Activated CD4-positive, alpha-beta T cell treated with anti-CD3 and anti-CD28 coated beads for 36 hours (primary cell): Measurements from ENCODE around the gene ITGA1. TPM values are rescaled to one million over a fixed set of nuclear protein-coding genes. Genes with fewer than 3 reads are reported as not detected.
"Not testable (repeated sequence)": the region's sequence is repeated elsewhere in the genome, so short reads cannot be mapped to it uniquely, and the experiment has no call there.

Experiments
- ATAC-seq: fragments of 200-7000 bp; cut with Tn5 transposase; one replicate; pipeline ENCODE4 v1.10.0; 2021; ENCODE audit warnings: mild to moderate bottlenecking, moderate library complexity
- CTCF ChIA-PET: fragments of 350-600 bp; sonication (Branson Sonifier 250); formaldehyde crosslinking; loops from one replicate; lab custom pipeline; 2021; ENCODE audit warnings: antibody characterized with exemption; lab: Charles Lee
- POLR2A ChIA-PET: fragments of 350-600 bp; sonication (Branson Sonifier 250); formaldehyde crosslinking; loops from one replicate; lab custom pipeline; 2021; ENCODE audit warnings: antibody characterized with exemption, inconsistent platforms; lab: Charles Lee
- DNase-seq: peaks from one replicate; pipeline ENCODE4 v3.0.0-alpha.2; 2020
- H3K27ac Mint-ChIP-seq: one replicate; pipeline ENCODE4 v1.8.0; 2021; ENCODE audit warnings: mixed read lengths
- H3K27me3 Mint-ChIP-seq: one replicate; pipeline ENCODE4 v1.8.0; 2021; ENCODE audit warnings: mixed read lengths
- H3K36me3 Mint-ChIP-seq: one replicate; pipeline ENCODE4 v1.8.0; 2021; ENCODE audit warnings: low read depth, mixed read lengths
- H3K4me1 Mint-ChIP-seq: one replicate; pipeline ENCODE4 v1.8.0; 2021; ENCODE audit warnings: mixed read lengths
- H3K4me3 Mint-ChIP-seq: one replicate; pipeline ENCODE4 v1.8.0; 2021; ENCODE audit warnings: mild to moderate bottlenecking, moderate library complexity, mixed read lengths
- H3K9me3 Mint-ChIP-seq: one replicate; pipeline ENCODE4 v1.8.0; 2021; ENCODE audit warnings: low read depth, mixed read lengths
- intact Hi-C, 2 experiments: fragments of 100-400 bp; cut with DNase I in 1 of 2; cut with micrococcal nuclease in 1 of 2; formaldehyde crosslinking; loops; one replicate each; pipeline versions ENCODE4 v1.14.2 to v1.15.1; 2022 to 2024; cut with DNase I, micrococcal nuclease
- total RNA-seq, 2 experiments: library from RNA; stranded (reverse); gene quantifications; one replicate each; pipeline ENCODE4 v1.2.3, GENCODE V29; 2021

Gene ITGA1
- total RNA-seq, 2 experiments from 2014 or later = 1.9 to 3.9 TPM

DNA sequence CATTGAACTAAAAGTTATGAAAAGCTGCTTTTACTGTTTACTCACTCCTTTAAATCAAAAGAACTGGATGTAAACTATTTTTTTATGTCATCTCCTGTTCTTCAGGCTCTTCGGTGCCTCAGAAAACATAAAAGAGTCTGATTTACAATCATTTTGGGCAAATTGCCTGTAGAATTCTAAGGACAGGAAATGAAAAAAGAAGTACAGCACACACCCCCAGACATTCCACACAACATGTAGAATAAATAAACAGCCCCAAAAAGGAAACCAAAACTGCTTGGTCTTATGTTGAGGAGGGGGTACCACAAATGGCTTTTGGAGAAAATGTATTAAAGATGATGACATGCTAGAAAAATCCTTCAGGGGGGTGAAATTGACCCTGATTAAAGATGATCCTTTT lies 57.2 kb downstream of the ITGA1 start:
- DNase-seq (no peak), ATAC-seq (no peak)
- Mint-ChIP-seq H3K36me3 (no peaks in the 10 kb centered on the region), H3K27me3 (no peaks in the 10 kb centered on the region), H3K9me3 (no peaks in the 10 kb centered on the region), H3K4me1 (peaks cover 4% of the 10 kb centered on the region), H3K27ac (no peak overlapping the region), H3K4me3 (no peak overlapping the region)
- ChIA-PET POLR2A (no interaction called here), CTCF (no interaction called here)
- intact Hi-C loops = no loop called here

DNA sequence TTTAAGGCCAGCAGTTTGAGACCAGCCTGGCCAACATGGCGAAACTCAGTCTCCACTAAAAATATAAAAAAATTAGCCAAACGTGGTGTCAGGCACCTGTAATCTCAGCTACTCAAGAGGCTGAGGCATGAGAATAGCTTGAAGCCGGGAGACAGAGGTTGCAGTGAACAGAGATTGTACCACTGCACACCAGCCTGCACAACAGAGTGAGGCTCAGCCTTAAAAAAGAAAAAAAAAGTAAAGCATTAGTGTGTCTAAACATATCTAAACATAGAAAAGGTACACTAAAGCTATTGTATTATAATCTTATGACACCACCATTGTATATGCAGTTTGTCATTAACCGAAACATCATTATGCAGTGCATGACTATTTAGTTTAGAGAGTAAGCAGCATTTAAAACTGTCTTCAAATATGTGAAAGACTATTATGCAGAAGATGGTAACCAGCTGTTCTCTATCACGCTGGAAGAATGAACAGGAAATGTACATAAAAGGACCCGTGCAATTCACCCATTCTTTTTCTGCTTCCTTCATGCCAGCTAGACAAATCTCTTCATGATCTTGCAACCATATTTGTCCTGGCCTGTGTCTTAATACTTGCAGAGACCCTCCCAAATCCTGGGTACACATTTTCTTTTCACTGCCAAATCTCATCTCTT lies 58.6 kb downstream of the ITGA1 start:
- Mint-ChIP-seq H3K27me3 (no peaks in the 10 kb centered on the region), H3K27ac (no peak overlapping the region), H3K36me3 (no peaks in the 10 kb centered on the region), H3K9me3 (no peaks in the 10 kb centered on the region), H3K4me1 (peaks cover 4% of the 10 kb centered on the region), H3K4me3 (no peak overlapping the region)
- intact Hi-C loops = no loop called here
- ATAC-seq = no peak
- ChIA-PET POLR2A (no interaction called here), CTCF (interaction anchor here (0.6 to 0.7 kb wide), 3 partner anchors 15 to 80 kb away, joined by 3 read pairs; no protein-coding TSS in a partner anchor)
- DNase-seq = no peak

DNA sequence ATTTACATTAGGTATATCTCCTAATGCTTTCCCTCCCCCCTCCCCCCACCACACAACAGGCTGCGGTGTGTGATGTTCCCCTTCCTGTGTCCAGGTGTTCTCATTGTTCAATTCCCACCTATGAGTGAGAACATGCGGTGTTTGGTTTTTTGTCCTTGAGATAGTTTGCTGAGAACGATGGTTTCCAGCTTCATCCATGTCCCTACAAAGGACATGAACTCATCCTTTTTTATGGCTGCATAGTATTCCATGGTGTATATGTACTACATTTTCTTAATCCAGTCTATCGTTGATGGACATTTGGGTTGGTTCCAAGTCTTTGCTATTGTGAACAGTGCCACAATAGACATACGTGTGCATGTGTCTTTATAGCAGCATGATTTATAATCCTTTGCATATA lies 61.0 kb downstream of the ITGA1 start:
- intact Hi-C loops, POLR2A ChIA-PET, H3K27me3 Mint-ChIP-seq, H3K4me1 Mint-ChIP-seq, CTCF ChIA-PET, H3K36me3 Mint-ChIP-seq, H3K27ac Mint-ChIP-seq, H3K4me3 Mint-ChIP-seq, ATAC-seq, H3K9me3 Mint-ChIP-seq, DNase-seq: not testable (repeated sequence)

DNA sequence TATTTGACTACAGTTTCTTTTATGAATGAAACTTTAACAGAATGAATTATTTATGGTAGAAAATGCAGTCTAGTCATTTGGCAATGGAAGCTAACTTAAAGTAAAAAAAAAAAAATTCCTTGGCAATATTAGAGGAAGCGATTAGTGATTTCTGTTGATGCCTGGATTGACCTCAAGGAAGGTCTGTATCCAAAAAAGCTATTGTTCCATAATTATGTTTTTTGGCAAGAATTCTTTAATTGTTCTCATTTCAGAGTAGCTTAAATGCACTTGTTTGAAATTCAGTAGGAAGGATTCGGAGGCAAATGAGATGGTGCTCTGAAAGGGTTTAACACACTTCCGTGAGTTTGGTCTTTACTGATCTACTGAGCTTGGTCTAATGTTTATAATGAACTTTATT lies 61.8 kb downstream of the ITGA1 start:
- ChIA-PET POLR2A (no interaction called here), CTCF (interaction anchor here (1.7 kb wide), 1 partner anchor 54 kb away, joined by 4 read pairs; no protein-coding TSS in a partner anchor)
- H3K27ac Mint-ChIP-seq = no peak overlapping the region
- DNase-seq (no peak), ATAC-seq (no peak)
- no peak overlapping the region for H3K4me3 Mint-ChIP-seq
- no peaks in the 10 kb centered on the region for H3K9me3 Mint-ChIP-seq
- no peaks in the 10 kb centered on the region for H3K27me3 Mint-ChIP-seq
- H3K36me3 Mint-ChIP-seq = no peaks in the 10 kb centered on the region
- peaks cover 2% of the 10 kb centered on the region for H3K4me1 Mint-ChIP-seq
- intact Hi-C loops = no loop called here

DNA sequence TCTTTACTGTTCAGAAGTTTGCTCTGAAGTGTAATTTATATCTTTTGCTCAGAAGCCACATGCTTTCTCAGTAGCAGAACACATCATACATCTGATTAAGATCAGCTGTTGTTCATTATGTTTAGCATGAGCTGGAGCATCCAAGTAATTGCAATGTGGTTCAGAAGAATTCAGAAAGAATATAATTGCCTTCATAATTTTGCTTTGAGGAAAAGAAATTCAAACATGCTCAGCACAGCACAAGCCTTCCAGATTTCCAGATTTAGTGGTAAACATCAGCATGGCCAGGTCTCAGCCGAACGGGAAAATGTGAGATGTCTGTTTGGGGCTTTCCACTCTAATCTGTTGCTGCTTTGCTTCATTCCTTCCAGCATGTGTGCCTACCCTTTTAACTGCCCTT lies 65.9 kb downstream of the ITGA1 start:
- H3K4me1 Mint-ChIP-seq = no peaks in the 10 kb centered on the region
- intact Hi-C loops = no loop called here
- no peak for DNase-seq
- ChIA-PET CTCF (no interaction called here), POLR2A (interaction anchor here (0.7 kb wide), 1 partner anchor 163 kb away, joined by 3 read pairs; no protein-coding TSS in a partner anchor)
- H3K27me3 Mint-ChIP-seq = no peaks in the 10 kb centered on the region
- no peak for ATAC-seq
- H3K4me3 Mint-ChIP-seq = no peak overlapping the region
- no peaks in the 10 kb centered on the region for H3K9me3 Mint-ChIP-seq
- H3K27ac Mint-ChIP-seq = no peak overlapping the region
- no peaks in the 10 kb centered on the region for H3K36me3 Mint-ChIP-seq

DNA sequence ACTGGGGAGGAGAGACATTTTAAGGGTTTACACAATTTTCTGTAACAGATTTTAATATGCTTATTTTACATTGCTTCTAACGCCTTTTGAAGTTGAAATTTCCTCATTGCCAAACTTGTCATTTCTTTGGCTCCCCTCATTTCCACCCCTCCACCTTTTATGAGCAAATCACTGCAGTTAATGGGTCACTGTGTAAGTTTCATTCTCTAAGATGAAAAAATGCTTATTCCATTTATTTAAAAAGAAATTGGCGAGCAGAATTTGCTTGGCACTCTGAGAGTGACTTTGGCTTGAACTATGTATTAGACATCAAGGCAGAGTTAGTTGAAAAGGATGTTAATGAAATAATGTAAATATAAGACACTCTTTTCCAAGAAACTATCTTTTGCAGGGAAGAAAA lies 66.6 kb downstream of the ITGA1 start:
- intact Hi-C loops = no loop called here
- no peak for ATAC-seq
- no peaks in the 10 kb centered on the region for H3K4me1 Mint-ChIP-seq

DNA sequence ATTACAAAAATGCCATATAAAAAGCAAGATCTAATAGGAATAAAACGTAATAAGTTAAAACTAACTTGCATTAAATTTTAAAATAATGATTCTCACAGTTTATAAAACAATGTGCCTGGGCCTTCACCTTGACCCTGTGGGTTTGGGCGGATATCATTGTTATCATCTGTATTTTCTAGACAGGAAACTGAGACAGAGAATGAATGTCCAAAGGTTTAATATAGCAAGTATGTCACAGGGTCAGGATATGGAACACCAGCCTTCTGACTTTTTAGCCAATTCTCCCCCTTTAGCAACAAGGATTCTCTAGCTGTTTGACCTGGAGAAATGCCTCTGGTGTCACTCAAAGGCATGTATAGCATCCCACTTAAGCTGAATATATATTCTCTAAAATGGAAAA lies 67.2 kb downstream of the ITGA1 start:
- DNase-seq (no peak), ATAC-seq (no peak)
- no peaks in the 10 kb centered on the region for H3K9me3 Mint-ChIP-seq
- no peaks in the 10 kb centered on the region for H3K4me1 Mint-ChIP-seq
- no peak overlapping the region for H3K27ac Mint-ChIP-seq
- H3K27me3 Mint-ChIP-seq = no peaks in the 10 kb centered on the region
- intact Hi-C loops = no loop called here
- POLR2A ChIA-PET = no interaction called here
- H3K36me3 Mint-ChIP-seq = no peaks in the 10 kb centered on the region
- CTCF ChIA-PET = interaction anchor here (0.9 to 1.6 kb wide), 2 partner anchors 13 to 31 kb away, joined by 4 to 6 read pairs; no protein-coding TSS in a partner anchor
- H3K4me3 Mint-ChIP-seq = no peak overlapping the region

More for the DNA sequence above, 66.6 kb downstream of the ITGA1 start:
- H3K27me3 Mint-ChIP-seq = no peaks in the 10 kb centered on the region
- ChIA-PET POLR2A (no interaction called here), CTCF (no interaction called here)
- no peak overlapping the region for H3K4me3 Mint-ChIP-seq
- H3K9me3 Mint-ChIP-seq = no peaks in the 10 kb centered on the region
- no peak for DNase-seq
- no peaks in the 10 kb centered on the region for H3K36me3 Mint-ChIP-seq
- H3K27ac Mint-ChIP-seq = no peak overlapping the region

DNA sequence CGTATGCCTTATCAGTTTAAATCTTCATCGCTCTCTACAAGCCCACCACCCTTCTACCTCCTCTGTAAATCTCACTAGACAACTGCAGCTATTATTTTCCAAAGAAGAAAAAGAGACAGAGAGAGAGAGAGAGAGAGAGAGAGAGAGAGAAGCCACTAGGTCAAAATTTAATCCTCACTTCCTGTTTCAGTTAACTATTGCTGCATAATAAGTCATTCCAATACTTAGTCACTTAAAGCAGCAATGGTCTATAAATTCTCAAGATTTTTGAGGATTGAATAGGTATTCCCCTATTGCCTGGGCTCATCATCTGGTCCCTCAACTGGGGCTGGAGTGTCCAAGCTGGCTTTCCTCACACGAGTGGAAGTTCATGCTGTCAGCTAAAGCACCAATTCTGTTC lies 68.8 kb downstream of the ITGA1 start:
- ChIA-PET POLR2A (interaction anchor here (0.7 kb wide), 1 partner anchor 453 kb away, joined by 5 read pairs; no protein-coding TSS in a partner anchor), CTCF (interaction anchor here (0.7 to 1.6 kb wide), 4 partner anchors 11 to 75 kb away, joined by 3 to 6 read pairs (median 4); no protein-coding TSS in a partner anchor)
- Mint-ChIP-seq H3K4me3 (no peak overlapping the region), H3K27me3 (no peaks in the 10 kb centered on the region), H3K27ac (no peak overlapping the region), H3K4me1 (no peaks in the 10 kb centered on the region), H3K36me3 (no peaks in the 10 kb centered on the region), H3K9me3 (no peaks in the 10 kb centered on the region)
- no peak for ATAC-seq
- no peak for DNase-seq
- intact Hi-C loops = no loop called here

DNA sequence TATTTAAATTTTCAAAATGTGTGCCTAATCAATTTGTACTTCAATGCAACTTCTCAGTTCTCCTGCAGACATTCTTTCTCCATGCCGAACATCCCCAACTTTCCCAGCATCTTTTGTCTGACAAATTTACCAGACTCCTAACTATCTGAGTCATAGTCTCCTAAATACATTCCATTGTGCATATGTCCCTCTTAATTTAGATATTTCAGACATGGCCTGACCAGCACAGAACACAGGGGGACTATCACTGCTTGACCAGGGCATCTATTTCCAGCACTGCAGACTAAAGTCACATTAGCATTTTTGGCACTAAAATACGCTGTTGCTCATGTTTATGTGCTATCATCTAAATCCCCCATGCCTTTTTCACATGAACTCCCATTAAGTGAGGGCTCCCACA lies 71.9 kb downstream of the ITGA1 start:
- H3K27me3 Mint-ChIP-seq = no peaks in the 10 kb centered on the region
- no peaks in the 10 kb centered on the region for H3K9me3 Mint-ChIP-seq
- no peak overlapping the region for H3K4me3 Mint-ChIP-seq
- no peaks in the 10 kb centered on the region for H3K4me1 Mint-ChIP-seq
- CTCF ChIA-PET = interaction anchor here (1.0 kb wide), 1 partner anchor 8 kb away, joined by 4 read pairs; no protein-coding TSS in a partner anchor
- POLR2A ChIA-PET = no interaction called here
- H3K36me3 Mint-ChIP-seq = no peaks in the 10 kb centered on the region
- intact Hi-C loops = no loop called here
- H3K27ac Mint-ChIP-seq = no peak overlapping the region
- ATAC-seq (no peak), DNase-seq (no peak)

DNA sequence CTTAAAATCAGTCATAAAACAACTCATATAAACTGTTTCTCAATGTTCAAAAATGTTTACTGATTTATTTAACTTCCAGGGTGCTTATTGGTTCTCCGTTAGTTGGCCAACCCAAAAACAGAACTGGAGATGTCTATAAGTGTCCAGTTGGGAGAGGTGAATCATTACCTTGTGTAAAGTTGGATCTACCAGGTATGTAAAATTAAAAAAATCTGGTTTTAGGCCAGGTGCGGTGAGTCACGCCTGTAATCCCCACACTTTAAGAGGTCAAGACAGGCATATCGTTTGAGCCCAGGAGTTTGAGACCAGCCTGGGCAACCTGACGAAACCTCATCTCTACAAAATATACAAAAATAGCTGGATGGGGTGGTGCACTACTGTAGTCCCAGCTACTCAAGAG lies 73.7 kb downstream of the ITGA1 start:
- CTCF ChIA-PET = interaction anchor here (0.6 kb wide), 1 partner anchor 15 kb away, joined by 3 read pairs; no protein-coding TSS in a partner anchor
- Mint-ChIP-seq H3K36me3 (no peaks in the 10 kb centered on the region), H3K9me3 (no peaks in the 10 kb centered on the region), H3K4me1 (no peaks in the 10 kb centered on the region), H3K4me3 (no peak overlapping the region), H3K27me3 (no peaks in the 10 kb centered on the region), H3K27ac (no peak overlapping the region)
- no peak for DNase-seq
- no peak for ATAC-seq
- POLR2A ChIA-PET = no interaction called here
- intact Hi-C loops = no loop called here

DNA sequence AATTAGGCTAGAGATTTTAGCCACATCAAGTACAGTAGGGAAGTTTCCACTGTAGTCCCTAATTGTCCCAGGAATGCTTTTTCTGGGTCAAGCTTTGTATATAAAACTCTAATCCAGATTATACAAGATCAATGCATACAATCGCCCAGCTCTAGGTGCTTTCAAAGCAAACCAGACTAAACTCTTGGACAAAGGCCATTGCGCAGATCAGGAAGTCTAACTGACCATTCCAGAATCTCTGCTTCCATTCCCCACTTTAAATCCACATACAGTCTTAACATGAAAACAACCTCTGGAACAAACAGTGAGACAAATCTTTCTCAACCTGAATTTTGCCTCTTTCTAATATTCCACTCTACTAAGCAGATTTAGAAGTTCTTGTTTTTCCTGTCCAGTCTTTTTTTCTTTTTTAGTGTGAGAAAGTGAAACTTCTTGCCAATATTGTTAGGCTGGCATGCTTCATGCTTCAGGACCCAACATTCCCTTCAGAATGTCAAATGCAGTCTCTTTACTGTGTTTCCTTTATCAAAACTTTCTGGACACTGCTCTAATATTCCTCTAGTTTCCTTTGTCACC lies 76.1 kb downstream of the ITGA1 start:
- H3K27me3 Mint-ChIP-seq = no peaks in the 10 kb centered on the region
- ChIA-PET POLR2A (no interaction called here), CTCF (no interaction called here)
- H3K4me3 Mint-ChIP-seq = no peak overlapping the region
- ATAC-seq (no peak), DNase-seq (no peak)
- H3K36me3 Mint-ChIP-seq = no peaks in the 10 kb centered on the region
- no peaks in the 10 kb centered on the region for H3K9me3 Mint-ChIP-seq
- H3K27ac Mint-ChIP-seq = no peak overlapping the region
- H3K4me1 Mint-ChIP-seq = no peaks in the 10 kb centered on the region
- intact Hi-C loops = no loop called here

DNA sequence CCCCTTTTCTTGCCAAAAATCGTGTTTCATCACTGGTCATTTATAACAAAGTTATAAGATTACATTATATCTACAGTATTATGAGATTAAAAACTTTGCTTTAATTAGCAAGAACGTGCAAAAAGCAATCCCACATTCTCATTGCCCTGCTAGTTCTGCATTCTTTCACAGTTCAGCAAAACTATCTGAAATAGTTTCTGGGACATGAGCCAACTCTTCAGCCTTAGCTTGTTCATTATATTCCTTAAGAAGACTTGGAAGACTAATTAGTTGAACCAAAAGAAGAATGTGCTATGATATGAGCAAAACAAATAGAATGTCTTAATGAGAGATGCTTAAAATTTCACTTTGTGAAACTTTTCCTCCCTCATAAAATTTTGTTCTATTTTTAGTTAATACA lies 76.7 kb downstream of the ITGA1 start:
- no peak overlapping the region for H3K4me3 Mint-ChIP-seq

More for the DNA sequence above, 76.7 kb downstream of the ITGA1 start:
- ATAC-seq (no peak), DNase-seq (no peak)
- Mint-ChIP-seq H3K4me1 (no peaks in the 10 kb centered on the region), H3K27me3 (no peaks in the 10 kb centered on the region), H3K27ac (no peak overlapping the region), H3K9me3 (no peaks in the 10 kb centered on the region), H3K36me3 (no peaks in the 10 kb centered on the region)
- intact Hi-C loops = no loop called here
- ChIA-PET POLR2A (no interaction called here), CTCF (interaction anchor here (1.1 kb wide), 1 partner anchor 171 kb away, joined by 3 read pairs; no protein-coding TSS in a partner anchor)
